CD4-positive, CD25-positive, alpha-beta regulatory T cell (primary cell): ENCODE measurements around the gene FASN. TPM values are rescaled to one million over a fixed set of nuclear protein-coding genes. Genes with fewer than 3 reads are reported as not detected.
"Not testable (repeated sequence)": the region's sequence is repeated elsewhere in the genome, so short reads cannot be mapped to it uniquely, and the experiment has no call there.

Experiments
- ATAC-seq, 2 donors: fragments of 150-1000 bp; cut with Tn5 transposase; one replicate each; pipeline ENCODE4 v1.10.0; 2021; ENCODE audit warnings: low read depth in 2 of 2, moderate number of reproducible peaks in 2 of 2, moderate library complexity in 1 of 2
- DNase-seq, 3 donors: peaks; one replicate each; pipeline versions ENCODE4 v3.0.0 to v3.0.0-alpha.2; 2012 to 2022; ENCODE audit warnings: mixed read lengths in 1 of 3
- H3K27ac ChIP-seq: one replicate; pipeline ENCODE4 v1.7.0; 2013; ENCODE audit warnings: mild to moderate bottlenecking, low read length; ENCODE audit not compliant: insufficient read depth, poor library complexity, severe bottlenecking
- H3K27me3 ChIP-seq: one replicate; pipeline ENCODE4 v1.7.0; 2013; ENCODE audit warnings: low read length; ENCODE audit not compliant: control insufficient read depth, insufficient read depth
- H3K36me3 ChIP-seq: one replicate; pipeline ENCODE4 v1.7.0; 2013; ENCODE audit warnings: mild to moderate bottlenecking, low read length, moderate library complexity; ENCODE audit not compliant: control insufficient read depth, insufficient read depth
- H3K4me1 ChIP-seq: 2 replicates; pipeline ENCODE4 v1.7.0; 2013; ENCODE audit warnings: mild to moderate bottlenecking, low read length; ENCODE audit not compliant: insufficient read depth, control insufficient read depth, poor library complexity, severe bottlenecking
- H3K4me3 ChIP-seq: one replicate; pipeline ENCODE4 v1.7.0; 2013; ENCODE audit warnings: low read depth, mild to moderate bottlenecking, low read length, moderate library complexity
- H3K9me3 ChIP-seq, 2 experiments: 1 replicate in 1 of 2; 2 replicates in 1 of 2; pipeline ENCODE4 v1.7.0; 2013; ENCODE audit warnings: low read length in 2 of 2, mild to moderate bottlenecking in 1 of 2, moderate library complexity in 1 of 2; ENCODE audit not compliant: control insufficient read depth in 2 of 2
- H3K27ac Mint-ChIP-seq, 3 donors: one replicate each; pipeline ENCODE4 v1.8.0; 2020 to 2022; ENCODE audit warnings: mild to moderate bottlenecking in 3 of 3, mixed read lengths in 3 of 3, moderate library complexity in 2 of 3
- H3K27me3 Mint-ChIP-seq: one replicate; pipeline ENCODE4 v1.8.0; 2022; ENCODE audit warnings: mild to moderate bottlenecking, mixed read lengths
- H3K36me3 Mint-ChIP-seq: one replicate; pipeline ENCODE4 v1.8.0; 2020; ENCODE audit warnings: mixed read lengths
- H3K4me1 Mint-ChIP-seq, 4 donors: one replicate each; pipeline ENCODE4 v1.8.0; 2020 to 2022; ENCODE audit warnings: mixed read lengths in 4 of 4, mild to moderate bottlenecking in 1 of 4
- H3K4me3 Mint-ChIP-seq, 4 donors: one replicate each; pipeline ENCODE4 v1.8.0; 2020 to 2022; ENCODE audit warnings: mild to moderate bottlenecking in 4 of 4, mixed read lengths in 4 of 4, moderate library complexity in 3 of 4
- H3K9me3 Mint-ChIP-seq, 7 donors: one replicate each; pipeline ENCODE4 v1.8.0; 2020 to 2022; ENCODE audit warnings: mixed read lengths in 7 of 7, mild to moderate bottlenecking in 3 of 7, moderate library complexity in 2 of 7
- polyA plus RNA-seq, 4 donors: library from polyadenylated mRNA; unstranded; fragments of 300-500 nt; fragmentation: Illumina TruSeq; gene quantifications; one replicate each; pipeline ENCODE4 v1.2.3, GENCODE V29; 2021
- total RNA-seq: library from RNA; stranded (reverse); gene quantifications from one replicate; pipeline ENCODE4 v1.2.3, GENCODE V29; 2022

FASN gene
- total and polyA plus RNA-seq, 5 donors from 2014 or later, result 0.23 to 153 (median 0.79) TPM

DNA sequence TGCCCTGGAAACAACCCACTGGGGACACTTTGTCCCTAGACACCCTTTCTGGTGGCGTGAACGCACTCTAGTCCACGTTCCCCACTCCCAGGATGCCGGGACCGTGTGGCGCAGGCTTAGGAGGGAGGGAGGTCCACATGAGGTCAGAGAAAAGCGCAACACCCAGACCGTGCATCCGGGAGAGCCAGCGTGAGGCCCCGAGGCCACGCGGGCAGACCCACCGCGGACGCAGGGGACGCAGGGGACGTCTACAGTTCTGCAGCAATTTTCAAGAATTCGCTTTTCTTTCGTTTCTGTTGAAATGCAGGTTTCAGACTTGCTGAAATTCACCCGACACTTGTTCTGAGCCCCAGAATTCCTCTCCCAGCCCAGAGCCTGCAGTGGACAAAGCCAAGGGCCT lies 51.1 kb downstream of the FASN start:
- Histone ChIP-seq H3K4me3 (no peak overlapping the region), H3K9me3 (no peaks in the 10 kb centered on the region), H3K4me1 (peaks cover 6% of the 10 kb centered on the region), H3K27me3 (no peaks in the 10 kb centered on the region), H3K27ac (no peak overlapping the region), H3K36me3 (no peaks in the 10 kb centered on the region)
- no peak overlapping the region for H3K27ac Mint-ChIP-seq
- peaks cover 0 to 1% (median 0%) of the 10 kb centered on the region in 7 donors for H3K9me3 Mint-ChIP-seq
- peak overlapping the region in 2 of 4 donors; percentile 52 to 74 for H3K4me3 Mint-ChIP-seq
- H3K27me3 Mint-ChIP-seq, result no peaks in the 10 kb centered on the region
- no peak for ATAC-seq
- no peak for DNase-seq
- H3K4me1 Mint-ChIP-seq, result peaks cover 0 to 15% (median 3%) of the 10 kb centered on the region in 4 donors
- H3K36me3 Mint-ChIP-seq, result peaks cover 7% of the 10 kb centered on the region

DNA sequence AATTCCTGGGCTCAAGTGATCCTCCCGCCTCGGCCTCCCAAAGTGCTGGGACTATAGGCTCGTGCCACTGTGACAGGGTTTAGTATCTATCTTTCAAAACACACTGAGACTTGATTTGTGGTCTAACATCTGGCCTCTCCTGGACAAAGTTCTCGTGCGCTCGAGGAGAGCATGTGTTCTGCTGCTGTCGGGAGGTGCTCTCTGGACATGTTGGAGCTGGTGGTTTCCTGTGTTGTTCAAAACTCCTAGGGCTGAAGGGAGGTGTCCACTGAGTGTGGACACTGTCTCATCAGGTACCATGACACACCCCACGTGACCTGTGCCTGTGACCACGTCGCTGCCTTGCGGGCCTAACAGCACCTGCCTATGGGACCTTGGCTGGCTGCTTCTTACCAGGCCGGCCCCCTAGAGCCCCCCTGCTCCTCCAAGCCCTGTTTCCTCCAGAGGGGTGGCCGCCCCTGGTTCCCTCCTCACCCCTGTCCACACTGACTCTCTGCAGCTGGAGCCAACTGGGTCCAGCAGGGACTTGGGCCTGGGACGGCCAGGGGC lies 52.0 kb downstream of the FASN start:
- no peak for ATAC-seq

GRCh38 chr17:82043507-82043906 lies 54.5 kb downstream of the FASN start:
- peaks cover 0 to 11% (median 0%) of the 10 kb centered on the region in 4 donors for H3K4me1 Mint-ChIP-seq
- DNase-seq (no peak), ATAC-seq (peak in 1 of 2 donors; percentile 28)
- H3K9me3 Mint-ChIP-seq, result peaks cover 0 to 1% (median 0%) of the 10 kb centered on the region in 7 donors
- no peaks in the 10 kb centered on the region for H3K27me3 Mint-ChIP-seq
- no peaks in the 10 kb centered on the region for H3K4me1 ChIP-seq
- no peaks in the 10 kb centered on the region for H3K9me3 ChIP-seq
- H3K27ac ChIP-seq, result no peak overlapping the region
- H3K27ac Mint-ChIP-seq, result no peak overlapping the region
- H3K4me3 ChIP-seq, result no peak overlapping the region
- no peaks in the 10 kb centered on the region for H3K36me3 ChIP-seq
- H3K36me3 Mint-ChIP-seq, result peaks cover 7% of the 10 kb centered on the region
- no peaks in the 10 kb centered on the region for H3K27me3 ChIP-seq
- peak overlapping the region in 1 of 4 donors; percentile 51 for H3K4me3 Mint-ChIP-seq

More for the DNA sequence above, 52.0 kb downstream of the FASN start:
- H3K27me3 ChIP-seq, result no peaks in the 10 kb centered on the region
- Mint-ChIP-seq H3K27ac (no peak overlapping the region), H3K4me3 (peak overlapping the region in 1 of 4 donors; percentile 52), H3K27me3 (no peaks in the 10 kb centered on the region), H3K4me1 (peaks cover 0 to 15% (median 3%) of the 10 kb centered on the region in 4 donors), H3K36me3 (peaks cover 7% of the 10 kb centered on the region), H3K9me3 (peaks cover 0 to 1% (median 0%) of the 10 kb centered on the region in 7 donors)
- no peaks in the 10 kb centered on the region for H3K9me3 ChIP-seq
- peaks cover 4% of the 10 kb centered on the region for H3K4me1 ChIP-seq
- no peak for DNase-seq
- H3K27ac ChIP-seq, result no peak overlapping the region
- no peak overlapping the region for H3K4me3 ChIP-seq
- no peaks in the 10 kb centered on the region for H3K36me3 ChIP-seq

- no peak overlapping the region for H3K27ac Mint-ChIP-seq
- no peak for ATAC-seq
These were observed 55.4 kb downstream of the FASN start for GRCh38 chr17:82042649-82043048.

GRCh38 chr17:82041144-82041814 lies 56.8 kb downstream of the FASN start:
- DNase-seq (no peak), ATAC-seq (no peak)
- H3K36me3 Mint-ChIP-seq, result no peaks in the 10 kb centered on the region
- peaks cover 5 to 14% (median 7%) of the 10 kb centered on the region in 4 donors for H3K4me1 Mint-ChIP-seq
- Histone ChIP-seq H3K9me3 (no peaks in the 10 kb centered on the region), H3K4me3 (no peak overlapping the region), H3K27me3 (no peaks in the 10 kb centered on the region), H3K27ac (no peak overlapping the region), H3K4me1 (peaks cover 14% of the 10 kb centered on the region), H3K36me3 (no peaks in the 10 kb centered on the region)
- H3K27ac Mint-ChIP-seq, result no peak overlapping the region
- H3K4me3 Mint-ChIP-seq, result peak overlapping the region in 1 of 4 donors; percentile 32
- H3K9me3 Mint-ChIP-seq, result peaks cover 0 to 1% (median 0%) of the 10 kb centered on the region in 7 donors
- H3K27me3 Mint-ChIP-seq, result no peaks in the 10 kb centered on the region

More at GRCh38 chr17:82042649-82043048, 55.4 kb downstream of the FASN start:
- no peak overlapping the region for H3K27ac ChIP-seq
- Mint-ChIP-seq H3K4me1 (peaks cover 4 to 15% (median 6%) of the 10 kb centered on the region in 4 donors), H3K9me3 (peaks cover 0 to 1% (median 0%) of the 10 kb centered on the region in 7 donors), H3K4me3 (no peak overlapping the region), H3K36me3 (peaks cover 6% of the 10 kb centered on the region), H3K27me3 (no peaks in the 10 kb centered on the region)
- peaks cover under 1% of the 10 kb centered on the region for H3K4me1 ChIP-seq
- no peaks in the 10 kb centered on the region for H3K9me3 ChIP-seq
- DNase-seq, result no peak
- H3K4me3 ChIP-seq, result no peak overlapping the region
- no peaks in the 10 kb centered on the region for H3K36me3 ChIP-seq
- H3K27me3 ChIP-seq, result no peaks in the 10 kb centered on the region

- peak overlapping the region in 2 of 4 donors; percentile 63 to 79 for H3K4me3 Mint-ChIP-seq
- H3K27ac Mint-ChIP-seq, result peak overlapping the region in 1 of 3 donors; percentile 81
These were observed 58.2 kb downstream of the FASN start for GRCh38 chr17:82039695-82040299.

DNA sequence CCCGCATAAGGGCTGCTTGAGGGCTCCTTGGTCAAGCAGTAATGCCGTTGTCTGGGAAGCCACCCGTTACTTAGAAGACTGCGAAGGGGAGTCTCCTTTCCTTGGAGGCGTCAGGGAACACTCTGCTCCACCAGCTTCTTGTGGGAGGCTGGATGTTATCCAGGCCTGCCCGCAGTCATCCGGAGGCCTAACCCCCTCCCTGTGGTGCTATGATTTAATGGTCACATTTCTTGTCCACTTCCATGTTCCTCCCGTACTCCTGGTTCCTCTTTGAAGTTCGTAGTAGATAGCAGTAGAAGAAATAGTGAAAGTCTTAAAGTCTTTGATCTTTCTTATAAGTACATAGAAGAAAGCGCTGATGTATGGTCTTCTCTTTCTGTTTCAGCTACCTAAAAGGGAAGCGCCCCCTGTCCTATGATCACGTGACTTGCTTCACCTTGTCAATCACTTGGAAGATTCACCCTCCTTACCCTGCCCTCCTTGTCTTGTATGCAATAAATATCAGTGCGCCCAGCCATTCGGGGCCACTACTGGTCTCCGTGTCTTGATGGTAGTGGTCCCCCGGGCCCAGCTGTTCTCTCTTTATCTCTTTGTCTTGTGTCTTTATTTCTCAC lies 59.1 kb downstream of the FASN start:
- H3K36me3 Mint-ChIP-seq, H3K27me3 ChIP-seq, H3K27me3 Mint-ChIP-seq, H3K4me3 ChIP-seq, H3K36me3 ChIP-seq, H3K27ac ChIP-seq, H3K9me3 Mint-ChIP-seq, ATAC-seq, H3K9me3 ChIP-seq: not testable (repeated sequence)
- Mint-ChIP-seq H3K27ac (peak overlapping the region in 2 of 3 donors; percentile 67 to 81), H3K4me1 (peaks cover 5 to 28% (median 13%) of the 10 kb centered on the region in 4 donors), H3K4me3 (peak overlapping the region in 3 of 4 donors; percentile 63 to 79 (median 69))
- peaks cover 23% of the 10 kb centered on the region for H3K4me1 ChIP-seq
- DNase-seq, result peak in 1 of 3 donors; percentile 39

More at GRCh38 chr17:82039695-82040299, 58.2 kb downstream of the FASN start:
- H3K4me3 ChIP-seq, result no peak overlapping the region
- ATAC-seq, result no peak
- peaks cover 5 to 28% (median 13%) of the 10 kb centered on the region in 4 donors for H3K4me1 Mint-ChIP-seq
- no peaks in the 10 kb centered on the region for H3K27me3 ChIP-seq
- no peaks in the 10 kb centered on the region for H3K9me3 ChIP-seq
- peaks cover 5% of the 10 kb centered on the region for H3K36me3 Mint-ChIP-seq
- no peak for DNase-seq
- no peak overlapping the region for H3K27ac ChIP-seq
- no peaks in the 10 kb centered on the region for H3K27me3 Mint-ChIP-seq
- H3K36me3 ChIP-seq, result no peaks in the 10 kb centered on the region
- H3K9me3 Mint-ChIP-seq, result no peaks in the 10 kb centered on the region
- H3K4me1 ChIP-seq, result peaks cover 23% of the 10 kb centered on the region
